Mesenchymal stem cell (in vitro differentiated cells and primary cell): Measurements from ENCODE around the gene CPNE8.

Experiments used
- DNase-seq: peaks from one replicate; pipeline ENCODE4 v3.0.0-alpha.2; 2013
- H2AFZ ChIP-seq: one replicate; pipeline ENCODE4 v1.6.1; 2013; ENCODE audit warnings: low read depth, mild to moderate bottlenecking, control low read depth, inconsistent platforms, low read length, moderate library complexity
- H2AK5ac ChIP-seq: 2 replicates; pipeline ENCODE4 v1.6.1; 2013; ENCODE audit warnings: low read length, moderate library complexity, mild to moderate bottlenecking, inconsistent platforms; ENCODE audit not compliant: severe bottlenecking
- H2BK120ac ChIP-seq: one replicate; pipeline ENCODE4 v1.6.1; 2013; ENCODE audit warnings: low read depth, mild to moderate bottlenecking, inconsistent platforms, low read length, moderate library complexity
- H2BK12ac ChIP-seq, 2 experiments: one replicate each; pipeline ENCODE4 v1.6.1; 2013; ENCODE audit warnings: inconsistent platforms in 2 of 2, low read length in 2 of 2, mild to moderate bottlenecking in 2 of 2, moderate library complexity in 2 of 2, control low read depth in 1 of 2
- H2BK15ac ChIP-seq: one replicate; pipeline ENCODE4 v1.6.1; 2013; ENCODE audit warnings: mild to moderate bottlenecking, low read depth, inconsistent platforms; ENCODE audit not compliant: poor library complexity, severe bottlenecking
- H2BK5ac ChIP-seq: 2 replicates; pipeline ENCODE4 v1.6.1; 2013; ENCODE audit warnings: low read depth, mild to moderate bottlenecking, low read length, control low read depth, inconsistent platforms; ENCODE audit not compliant: poor library complexity, severe bottlenecking
- H3K14ac ChIP-seq, 2 experiments: one replicate each; pipeline ENCODE4 v1.6.1; 2013; ENCODE audit warnings: inconsistent platforms in 2 of 2, low read length in 2 of 2, control low read depth in 1 of 2, mild to moderate bottlenecking in 1 of 2, moderate library complexity in 1 of 2
- H3K18ac ChIP-seq, 2 experiments: one replicate each; pipeline ENCODE4 v1.6.1; 2013; ENCODE audit warnings: inconsistent platforms in 2 of 2, low read length in 2 of 2, control low read depth in 1 of 2, low read depth in 1 of 2, mild to moderate bottlenecking in 1 of 2
- H3K23ac ChIP-seq, 2 experiments: one replicate each; pipeline ENCODE4 v1.6.1; 2013; ENCODE audit warnings: inconsistent platforms in 2 of 2, low read length in 2 of 2, mild to moderate bottlenecking in 2 of 2, moderate library complexity in 2 of 2, control low read depth in 1 of 2
- H3K27ac ChIP-seq: 2 replicates; pipeline ENCODE4 v1.5.1; 2013; ENCODE audit warnings: mild to moderate bottlenecking, moderate library complexity, low read length, control low read depth, inconsistent platforms; ENCODE audit not compliant: poor library complexity, severe bottlenecking
- H3K27me3 ChIP-seq, 2 experiments: 2 replicates each; pipeline versions ENCODE4 v1.6.1 to v1.7.0; 2013; ENCODE audit warnings: low read length in 2 of 2, mild to moderate bottlenecking in 2 of 2, moderate library complexity in 2 of 2, control low read depth in 1 of 2, inconsistent platforms in 1 of 2; ENCODE audit not compliant: control insufficient read depth in 1 of 2, insufficient read depth in 1 of 2
- H3K36me3 ChIP-seq, 2 experiments: 2 replicates each; pipeline versions ENCODE4 v1.6.1 to v1.7.0; 2013; ENCODE audit warnings: low read length in 2 of 2, control low read depth in 1 of 2, inconsistent platforms in 1 of 2, low read depth in 1 of 2, mild to moderate bottlenecking in 1 of 2; ENCODE audit not compliant: insufficient read depth in 2 of 2, control insufficient read depth in 1 of 2
- H3K4ac ChIP-seq, 2 experiments: one replicate each; pipeline ENCODE4 v1.6.1; 2013; ENCODE audit warnings: inconsistent platforms in 2 of 2, low read length in 2 of 2, mild to moderate bottlenecking in 2 of 2, moderate library complexity in 2 of 2, control low read depth in 1 of 2, low read depth in 1 of 2
- H3K4me1 ChIP-seq: 2 replicates; pipeline ENCODE4 v1.6.1; 2013; ENCODE audit warnings: low read depth, low read length, control low read depth; ENCODE audit not compliant: control insufficient read depth, insufficient read depth
- H3K4me2 ChIP-seq: 2 replicates; pipeline ENCODE4 v1.6.1; 2013; ENCODE audit warnings: low read length, mild to moderate bottlenecking, inconsistent platforms; ENCODE audit not compliant: poor library complexity, severe bottlenecking
- H3K4me3 ChIP-seq, 2 experiments: 2 replicates each; pipeline versions ENCODE4 v1.5.1 to v1.7.0; 2013; ENCODE audit warnings: low read length in 2 of 2, mild to moderate bottlenecking in 2 of 2, control low read depth in 1 of 2, low read depth in 1 of 2; ENCODE audit not compliant: insufficient read depth in 1 of 2
- H3K79me1 ChIP-seq: replicated peaks from 2 replicates; pipeline ENCODE4 v1.6.1; 2013; ENCODE audit warnings: mild to moderate bottlenecking, control low read depth, low read length, inconsistent platforms; ENCODE audit not compliant: poor library complexity, severe bottlenecking
- H3K9ac ChIP-seq: 2 replicates; pipeline ENCODE4 v1.7.0; 2013; ENCODE audit warnings: mild to moderate bottlenecking, low read length, moderate library complexity
- H3K9me3 ChIP-seq: 2 replicates; pipeline ENCODE4 v1.7.0; 2013; ENCODE audit warnings: mild to moderate bottlenecking, low read length; ENCODE audit not compliant: control insufficient read depth
- H4K8ac ChIP-seq: one replicate; pipeline ENCODE4 v1.6.1; 2013; ENCODE audit warnings: inconsistent platforms, mild to moderate bottlenecking, low read length, moderate library complexity
- H4K91ac ChIP-seq: one replicate; pipeline ENCODE4 v1.6.1; 2013; ENCODE audit warnings: mild to moderate bottlenecking, low read length, inconsistent platforms
- WGBS: methylation state at CpG from one replicate; pipeline ENCODE4 v1.1.7; 2013; ENCODE audit warnings: mixed read lengths; 5-methylcytosine and 5-hydroxymethylcytosine counted together

The CPNE8 gene

GRCh38 chr12:38761636-38762342, 143.6 kb downstream of the CPNE8 start:
- no peak overlapping the region for H3K4ac ChIP-seq
- no peaks in the 10 kb centered on the region for H3K9me3 ChIP-seq
- DNase-seq = no peak
- H3K4me2 ChIP-seq = no peak overlapping the region
- peaks cover 0 to 25% of the 10 kb centered on the region in 2 experiments for H3K36me3 ChIP-seq
- H2AK5ac ChIP-seq = no peak overlapping the region
- no peak overlapping the region for H2BK12ac ChIP-seq
- WGBS = 94% methylated on average over 2 of the region's 3 CpGs
- no peak overlapping the region for H3K14ac ChIP-seq
- H3K27me3 ChIP-seq = no peaks in the 10 kb centered on the region
- H2BK5ac ChIP-seq = no peak overlapping the region
- no peak overlapping the region for H3K27ac ChIP-seq
- H2BK15ac ChIP-seq = no peak overlapping the region
- no peak overlapping the region for H4K8ac ChIP-seq
- H3K18ac ChIP-seq = no peak overlapping the region
- H2AFZ ChIP-seq = no peak overlapping the region
- no peaks in the 10 kb centered on the region for H3K79me1 ChIP-seq
- no peak overlapping the region for H2BK120ac ChIP-seq
- no peak overlapping the region for H3K4me3 ChIP-seq
- H4K91ac ChIP-seq = no peak overlapping the region
- no peak overlapping the region for H3K23ac ChIP-seq
- no peak overlapping the region for H3K9ac ChIP-seq
- H3K4me1 ChIP-seq = no peaks in the 10 kb centered on the region

DNA sequence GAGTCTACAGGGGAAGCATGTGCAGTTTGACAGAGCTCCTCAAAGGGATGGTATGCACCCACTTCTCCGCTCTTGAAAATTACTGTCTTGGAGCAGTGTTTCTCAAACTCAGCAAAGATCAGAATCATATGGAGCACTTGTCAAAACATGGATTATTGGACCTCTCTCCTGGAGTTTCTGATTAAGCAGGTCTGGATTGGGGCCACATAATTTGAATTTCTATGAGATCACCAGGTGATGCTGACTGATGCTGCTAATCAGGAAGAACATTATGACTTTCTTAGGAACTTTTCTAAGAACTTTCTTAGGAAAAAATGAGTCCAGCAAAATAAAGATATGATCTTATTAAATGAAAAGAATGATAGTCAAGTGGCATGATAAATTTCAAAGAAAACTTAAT, 144.3 kb downstream of the CPNE8 start:
- H2AK5ac ChIP-seq = no peak overlapping the region
- H3K36me3 ChIP-seq = peaks cover 0 to 25% of the 10 kb centered on the region in 2 experiments
- H3K9me3 ChIP-seq = no peaks in the 10 kb centered on the region
- H3K79me1 ChIP-seq = no peaks in the 10 kb centered on the region
- no peak overlapping the region for H2BK12ac ChIP-seq
- no peak overlapping the region for H3K27ac ChIP-seq
- H2AFZ ChIP-seq = no peak overlapping the region
- no peak overlapping the region for H2BK5ac ChIP-seq
- no peak for DNase-seq
- no peaks in the 10 kb centered on the region for H3K4me1 ChIP-seq
- H3K23ac ChIP-seq = no peak overlapping the region
- H3K4me2 ChIP-seq = no peak overlapping the region
- H3K18ac ChIP-seq = no peak overlapping the region
- no peak overlapping the region for H3K4ac ChIP-seq
- no peak overlapping the region for H4K8ac ChIP-seq
- no peak overlapping the region for H3K14ac ChIP-seq
- no peak overlapping the region for H4K91ac ChIP-seq
- 100% methylated on average over 1 of the region's 1 CpG for WGBS
- H2BK15ac ChIP-seq = no peak overlapping the region
- H3K27me3 ChIP-seq = no peaks in the 10 kb centered on the region
- no peak overlapping the region for H3K4me3 ChIP-seq
- no peak overlapping the region for H2BK120ac ChIP-seq
- H3K9ac ChIP-seq = no peak overlapping the region

DNA sequence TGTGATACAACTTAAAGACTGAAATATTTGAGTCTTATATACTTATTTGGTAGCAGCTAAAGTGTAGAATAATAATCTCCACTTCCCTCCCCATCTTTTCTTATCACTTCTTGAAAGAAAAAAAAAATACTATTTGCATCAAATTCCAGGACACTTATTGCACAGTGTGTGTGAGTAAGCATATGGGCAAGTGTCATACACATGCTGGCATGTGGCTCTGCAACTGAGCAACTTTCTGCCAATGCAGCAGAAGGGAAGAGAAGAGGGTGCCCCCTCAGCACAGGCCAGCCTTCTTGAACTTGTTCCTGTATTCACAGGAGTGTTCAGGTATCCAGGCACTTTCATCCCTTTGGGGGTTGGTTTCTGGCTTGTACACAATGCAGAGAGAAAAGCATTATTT, 145.8 kb downstream of the CPNE8 start:
- Histone ChIP-seq H3K18ac (no peak overlapping the region), H3K4me3 (no peak overlapping the region), H3K27ac (no peak overlapping the region), H3K9ac (no peak overlapping the region), H2AFZ (no peak overlapping the region), H3K14ac (no peak overlapping the region), H3K27me3 (no peaks in the 10 kb centered on the region), H2BK120ac (no peak overlapping the region), H2AK5ac (no peak overlapping the region), H3K23ac (no peak overlapping the region), H3K9me3 (no peaks in the 10 kb centered on the region), H4K8ac (no peak overlapping the region), H3K79me1 (no peaks in the 10 kb centered on the region), H3K4me2 (no peak overlapping the region), H3K4ac (no peak overlapping the region), H2BK15ac (no peak overlapping the region), H3K36me3 (peaks cover 0 to 25% of the 10 kb centered on the region in 2 experiments), H2BK12ac (no peak overlapping the region), H2BK5ac (no peak overlapping the region), H3K4me1 (no peaks in the 10 kb centered on the region), H4K91ac (no peak overlapping the region)
- DNase-seq = no peak

DNA sequence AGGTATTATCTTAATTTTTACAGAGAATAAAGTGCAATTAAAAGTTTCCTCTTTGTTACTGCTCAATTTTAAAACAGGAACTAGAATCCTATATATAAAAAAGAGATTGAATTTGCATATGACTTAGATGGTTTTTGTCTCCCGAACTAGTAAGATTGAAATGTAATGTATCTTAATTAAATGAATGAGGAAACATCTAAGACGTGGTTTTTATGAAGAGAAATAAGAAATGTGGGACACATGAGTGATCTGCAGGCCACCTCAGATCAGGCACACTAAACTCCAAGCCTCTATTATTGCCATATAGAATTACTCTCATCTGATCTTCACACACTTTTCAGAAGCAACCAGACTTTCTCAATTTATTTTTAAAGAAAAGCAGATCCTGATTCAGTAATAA, 158.6 kb downstream of the CPNE8 start:
- Histone ChIP-seq H4K8ac (no peak overlapping the region), H4K91ac (no peak overlapping the region), H2BK5ac (no peak overlapping the region), H3K23ac (no peak overlapping the region), H3K4me3 (no peak overlapping the region), H2BK120ac (no peak overlapping the region), H3K14ac (no peak overlapping the region), H3K4ac (no peak overlapping the region), H2BK12ac (no peak overlapping the region), H3K79me1 (no peaks in the 10 kb centered on the region), H3K4me1 (no peaks in the 10 kb centered on the region), H3K18ac (no peak overlapping the region), H2AFZ (no peak overlapping the region), H3K9ac (no peak overlapping the region), H2AK5ac (no peak overlapping the region), H3K9me3 (no peaks in the 10 kb centered on the region), H2BK15ac (no peak overlapping the region), H3K27ac (no peak overlapping the region), H3K27me3 (no peaks in the 10 kb centered on the region), H3K36me3 (no peaks in the 10 kb centered on the region), H3K4me2 (no peak overlapping the region)
- DNase-seq = no peak
- 100% methylated on average over 1 of the region's 2 CpGs for whole genome bisulfite sequencing
